Measurements from ENCODE around the gene PHPT1.

PHPT1 gene

DNA sequence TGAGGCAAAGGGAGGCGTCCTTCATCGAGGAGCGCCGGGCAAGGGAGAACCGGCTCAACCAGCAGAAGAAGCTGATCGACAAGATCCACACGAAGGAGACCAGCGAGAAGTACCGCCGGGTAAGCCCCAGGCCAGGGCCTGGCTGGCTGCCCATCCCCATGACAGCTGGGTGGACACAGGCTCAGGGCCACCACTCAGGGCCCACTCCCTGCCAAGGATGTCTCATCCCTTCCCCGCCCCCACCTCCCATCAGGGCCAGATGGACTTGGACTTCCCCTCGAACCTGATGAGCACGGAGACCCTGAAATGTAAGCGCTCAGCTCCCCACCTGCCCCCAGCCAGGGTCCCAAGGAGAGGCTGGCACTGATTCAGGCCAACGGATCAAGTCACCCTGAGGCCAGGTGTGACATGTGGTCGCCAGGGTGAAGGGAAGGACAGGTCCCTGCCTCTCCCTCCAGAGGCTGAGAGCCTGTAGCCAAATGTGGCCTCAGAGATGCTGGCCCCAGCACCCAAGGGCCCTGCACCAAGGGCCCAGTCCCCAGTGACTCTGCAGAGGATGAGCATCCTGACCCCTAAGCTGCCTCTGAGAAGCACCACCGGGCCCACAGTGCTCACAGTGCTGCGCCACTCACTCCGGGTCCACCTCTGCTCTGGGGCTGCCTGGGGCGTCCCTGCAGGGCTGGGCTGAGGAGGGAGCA lies 44.6 kb upstream of the PHPT1 start:
- POLR2A ChIA-PET, result interaction anchor here (1.2 to 2.0 kb wide), 2 partner anchors 8 to 11 kb away, joined by 3 to 7 read pairs; partner anchors contain the start of gene CCDC183
- no peak for DNase-seq (ENCODE audit: extremely low spot score)
- TF ChIP-seq SP1 (IDR thresholded peaks at IDR 0.05), result no peak
- no peak for TF ChIP-seq ARNT (IDR thresholded peaks at IDR 0.05)
- TF ChIP-seq HDGF (IDR thresholded peaks at IDR 0.05; ENCODE audit: borderline replicate concordance), result no peak
- no peak for TF ChIP-seq CTBP1 (IDR thresholded peaks at IDR 0.05; ENCODE audit: borderline replicate concordance)
- no peak for TF ChIP-seq FOXK2 (IDR thresholded peaks at IDR 0.05)
- TF ChIP-seq BHLHE40 (IDR thresholded peaks at IDR 0.05; ENCODE audit: borderline replicate concordance), result no peak
- no peak for TF ChIP-seq ELF4 (IDR thresholded peaks at IDR 0.05)
- TF ChIP-seq FOXA1 (IDR thresholded peaks at IDR 0.05), result no peak
- no peak for TF ChIP-seq L3MBTL2 (conservative IDR thresholded peaks at IDR 0.05)
- no peak for TF ChIP-seq FOXM1 (IDR thresholded peaks at IDR 0.05; ENCODE audit: borderline replicate concordance)
- TF ChIP-seq ZNF384 (IDR thresholded peaks at IDR 0.05), result no peak
- TF ChIP-seq, protein P1, sequence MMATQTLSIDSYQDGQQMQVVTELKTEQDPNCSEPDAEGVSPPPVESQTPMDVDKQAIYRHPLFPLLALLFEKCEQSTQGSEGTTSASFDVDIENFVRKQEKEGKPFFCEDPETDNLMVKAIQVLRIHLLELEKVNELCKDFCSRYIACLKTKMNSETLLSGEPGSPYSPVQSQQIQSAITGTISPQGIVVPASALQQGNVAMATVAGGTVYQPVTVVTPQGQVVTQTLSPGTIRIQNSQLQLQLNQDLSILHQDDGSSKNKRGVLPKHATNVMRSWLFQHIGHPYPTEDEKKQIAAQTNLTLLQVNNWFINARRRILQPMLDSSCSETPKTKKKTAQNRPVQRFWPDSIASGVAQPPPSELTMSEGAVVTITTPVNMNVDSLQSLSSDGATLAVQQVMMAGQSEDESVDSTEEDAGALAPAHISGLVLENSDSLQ (IDR thresholded peaks at IDR 0.05), result no peak
- no peak for TF ChIP-seq NFRKB (IDR thresholded peaks at IDR 0.05)
- TF ChIP-seq TARDBP (IDR thresholded peaks at IDR 0.05), result no peak
- TF ChIP-seq LEF1 (IDR thresholded peaks at IDR 0.05; ENCODE audit: borderline replicate concordance), result no peak
- no peak for TF ChIP-seq SUZ12 (IDR thresholded peaks at IDR 0.05)
- CTCF ChIA-PET, result interaction anchor here (0.8 kb wide), 1 partner anchor 143 kb away, joined by 3 read pairs; no protein-coding TSS in a partner anchor

DNA sequence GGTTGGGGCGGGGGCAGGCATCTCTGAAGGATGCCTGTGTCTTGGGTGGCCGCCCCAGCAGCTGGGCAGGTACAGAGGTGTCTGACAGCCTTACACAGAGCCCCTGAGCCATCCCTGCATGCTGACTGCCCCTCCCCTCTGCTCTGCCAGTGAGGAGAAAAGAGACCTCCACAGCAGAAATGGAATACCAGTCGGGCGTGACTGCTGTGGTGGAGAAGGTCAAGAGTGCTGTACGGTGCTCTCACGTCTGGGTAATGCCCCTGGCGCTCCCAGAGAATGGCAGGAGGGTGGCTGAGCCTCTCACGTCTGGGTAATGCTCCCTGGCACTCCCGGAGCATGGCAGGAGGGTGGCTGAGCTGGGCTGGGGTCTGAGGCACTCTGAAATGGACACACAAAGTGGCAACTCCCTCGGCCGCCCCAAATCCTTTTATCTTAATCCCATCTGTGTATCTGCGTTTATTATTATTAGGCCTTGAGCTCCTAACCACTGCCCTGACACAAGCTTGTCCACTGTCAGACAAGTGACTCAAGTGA lies 43.9 kb upstream of the PHPT1 start:
- ChIA-PET POLR2A (interaction anchor here (1.2 to 2.0 kb wide), 3 partner anchors 9 to 76 kb away, joined by 3 to 7 read pairs (median 3); partner anchors contain the start of gene CCDC183), CTCF (no interaction called here)
- TF ChIP-seq L3MBTL2 (conservative IDR thresholded peaks at IDR 0.05) (no peak), SP1 (IDR thresholded peaks at IDR 0.05) (no peak), ELF4 (IDR thresholded peaks at IDR 0.05) (no peak), SUZ12 (IDR thresholded peaks at IDR 0.05) (no peak), TARDBP (IDR thresholded peaks at IDR 0.05) (no peak), FOXK2 (IDR thresholded peaks at IDR 0.05) (no peak), FOXA1 (IDR thresholded peaks at IDR 0.05) (no peak), HDGF (IDR thresholded peaks at IDR 0.05; ENCODE audit: borderline replicate concordance) (no peak), ZNF384 (IDR thresholded peaks at IDR 0.05) (no peak), LEF1 (IDR thresholded peaks at IDR 0.05; ENCODE audit: borderline replicate concordance) (no peak), CTBP1 (IDR thresholded peaks at IDR 0.05; ENCODE audit: borderline replicate concordance) (no peak), ARNT (IDR thresholded peaks at IDR 0.05) (no peak), FOXM1 (IDR thresholded peaks at IDR 0.05; ENCODE audit: borderline replicate concordance) (no peak), BHLHE40 (IDR thresholded peaks at IDR 0.05; ENCODE audit: borderline replicate concordance) (no peak), NFRKB (IDR thresholded peaks at IDR 0.05) (no peak)
- TF ChIP-seq, protein P1 (IDR thresholded peaks at IDR 0.05), result no peak
- DNase-seq (ENCODE audit: extremely low spot score), result no peak

DNA sequence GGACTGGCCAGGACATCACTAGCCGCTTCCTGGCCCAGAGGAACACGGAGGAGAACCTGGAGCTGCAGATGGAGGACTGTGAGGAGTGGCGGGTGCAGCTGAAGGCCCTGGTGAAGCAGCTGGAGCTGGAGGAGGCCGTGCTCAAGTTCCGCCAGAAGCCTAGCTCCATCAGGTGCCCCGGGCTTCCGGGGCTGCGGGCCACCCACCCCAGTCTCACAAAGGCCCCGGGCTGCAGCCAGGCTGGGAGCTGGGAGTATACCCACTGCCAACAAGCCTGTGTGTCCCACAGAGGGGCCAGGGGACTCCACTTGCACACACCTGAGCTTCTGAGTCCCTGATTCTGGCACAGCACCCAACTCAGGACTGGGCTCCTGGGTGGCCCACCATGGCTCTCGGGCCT lies 43.1 kb upstream of the PHPT1 start:
- ChIA-PET CTCF (no interaction called here), POLR2A (interaction anchor here (0.6 to 2.0 kb wide), 5 partner anchors 10 to 114 kb away, joined by 3 to 7 read pairs (median 3); partner anchors contain the start of gene CCDC183)
- TF ChIP-seq SUZ12 (IDR thresholded peaks at IDR 0.05), result no peak
- TF ChIP-seq LEF1 (IDR thresholded peaks at IDR 0.05; ENCODE audit: borderline replicate concordance), result no peak
- TF ChIP-seq ELF4 (IDR thresholded peaks at IDR 0.05), result no peak
- no peak for TF ChIP-seq ARNT (IDR thresholded peaks at IDR 0.05)
- TF ChIP-seq SP1 (IDR thresholded peaks at IDR 0.05), result no peak
- no peak for TF ChIP-seq HDGF (IDR thresholded peaks at IDR 0.05; ENCODE audit: borderline replicate concordance)
- TF ChIP-seq NFRKB (IDR thresholded peaks at IDR 0.05), result no peak
- no peak for DNase-seq (ENCODE audit: extremely low spot score)

DNA sequence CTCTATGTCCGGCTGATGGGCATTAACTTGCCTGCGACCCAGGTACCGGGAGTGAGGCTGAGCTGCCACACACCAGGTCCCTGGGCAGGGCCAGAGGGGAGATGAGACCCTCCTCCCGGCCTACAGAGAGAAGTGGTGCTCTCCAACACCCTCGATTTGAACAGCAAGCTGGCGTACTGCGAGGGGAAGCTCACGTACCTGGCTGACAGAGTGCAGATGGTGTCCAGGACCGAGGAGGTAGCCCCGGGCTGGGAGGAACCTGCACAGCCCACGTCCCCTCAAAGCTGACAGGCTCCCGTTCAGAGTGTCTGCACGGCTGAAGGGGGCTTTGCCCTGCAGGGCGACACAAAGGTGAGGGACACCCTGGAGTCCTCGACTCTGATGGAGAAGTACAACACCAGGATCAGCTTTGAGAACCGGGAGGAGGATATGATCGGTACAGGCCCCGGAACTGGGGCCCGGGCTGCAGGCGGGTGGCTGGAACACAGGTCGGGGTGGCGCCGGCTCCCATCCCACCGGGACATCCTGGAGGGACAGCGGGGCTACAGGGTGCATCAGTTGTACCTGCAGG lies 42.5 kb upstream of the PHPT1 start:
- no peak for DNase-seq (ENCODE audit: extremely low spot score)
- TF ChIP-seq CTBP1 (IDR thresholded peaks at IDR 0.05; ENCODE audit: borderline replicate concordance), result no peak
- TF ChIP-seq L3MBTL2 (conservative IDR thresholded peaks at IDR 0.05), result no peak
- no peak for TF ChIP-seq TARDBP (IDR thresholded peaks at IDR 0.05)
- no peak for TF ChIP-seq ZNF384 (IDR thresholded peaks at IDR 0.05)
- TF ChIP-seq BHLHE40 (IDR thresholded peaks at IDR 0.05; ENCODE audit: borderline replicate concordance), result no peak
- no peak for TF ChIP-seq HDGF (IDR thresholded peaks at IDR 0.05; ENCODE audit: borderline replicate concordance)
- TF ChIP-seq FOXK2 (IDR thresholded peaks at IDR 0.05), result no peak
- no peak for TF ChIP-seq SP1 (IDR thresholded peaks at IDR 0.05)
- TF ChIP-seq LEF1 (IDR thresholded peaks at IDR 0.05; ENCODE audit: borderline replicate concordance), result no peak
- no peak for TF ChIP-seq ARNT (IDR thresholded peaks at IDR 0.05)
- no peak for TF ChIP-seq SUZ12 (IDR thresholded peaks at IDR 0.05)
- TF ChIP-seq ELF4 (IDR thresholded peaks at IDR 0.05), result no peak
- no peak for TF ChIP-seq FOXA1 (IDR thresholded peaks at IDR 0.05)
- TF ChIP-seq, protein P1 (IDR thresholded peaks at IDR 0.05), result no peak
- TF ChIP-seq FOXM1 (IDR thresholded peaks at IDR 0.05; ENCODE audit: borderline replicate concordance), result no peak
- no peak for TF ChIP-seq NFRKB (IDR thresholded peaks at IDR 0.05)
- ChIA-PET POLR2A (interaction anchor here (0.6 to 2.0 kb wide), 9 partner anchors 8 to 113 kb away, joined by 3 to 15 read pairs (median 3); partner anchors contain the start of genes AJM1 and EDF1), CTCF (interaction anchor here (1.1 kb wide), 1 partner anchor 14 kb away, joined by 3 read pairs; no protein-coding TSS in a partner anchor)
